ENCODE measurements around the gene GLS.
A peak's percentile ranks its signal among the peaks of the same experiment; 100 is the strongest.

The GLS gene

GRCh38 chr2:190980630-190981209 lies 100.1 kb downstream of the GLS start:
- peaks cover 2% of the 10 kb centered on the region for H3K9me3 Mint-ChIP-seq
- peaks cover 95% of the 10 kb centered on the region for H3K36me3 Mint-ChIP-seq (ENCODE audit: low read depth)
- peaks cover 34% of the 10 kb centered on the region for H3K4me1 Mint-ChIP-seq
- peak overlapping the region; percentile 93 to 98 (median 95) for H3K27ac Mint-ChIP-seq
- H3K27me3 Mint-ChIP-seq (ENCODE audit: low read depth) = peaks cover 4% of the 10 kb centered on the region
- no peak for TF ChIP-seq CTCF (IDR thresholded peaks at IDR 0.05; ENCODE audit: unreplicated experiment in 3 of 3)
- peak overlapping the region; percentile 16 to 67 (median 63) for H3K4me3 Mint-ChIP-seq

DNA sequence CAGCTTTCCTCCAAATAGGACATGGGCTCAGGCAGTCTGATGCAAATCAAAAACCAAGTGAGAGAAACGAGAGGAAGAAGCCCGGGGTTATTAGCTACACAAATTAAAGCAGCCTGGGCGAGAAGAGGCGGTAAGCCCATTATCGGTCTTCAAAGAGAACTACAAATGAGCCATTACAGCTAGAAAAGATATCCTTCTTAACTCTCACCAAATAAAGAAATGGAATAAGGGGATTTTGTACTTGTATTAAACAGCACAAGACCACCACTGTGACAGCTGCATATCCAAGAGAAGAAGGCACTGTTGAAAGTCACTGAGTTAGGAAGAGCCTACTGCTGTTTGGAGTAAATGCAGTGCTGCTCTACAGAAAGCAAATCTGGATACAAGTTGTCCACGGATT lies 100.7 kb downstream of the GLS start:
- Mint-ChIP-seq H3K27me3 (ENCODE audit: low read depth) (peaks cover 4% of the 10 kb centered on the region), H3K4me3 (peak overlapping the region in 1 of 3 experiments; percentile 26), H3K4me1 (peaks cover 34% of the 10 kb centered on the region), H3K9me3 (peaks cover 2% of the 10 kb centered on the region), H3K36me3 (ENCODE audit: low read depth) (peaks cover 97% of the 10 kb centered on the region), H3K27ac (peak overlapping the region; percentile 93 to 98 (median 95))
- TF ChIP-seq CTCF (IDR thresholded peaks at IDR 0.05; ENCODE audit: unreplicated experiment in 3 of 3) = no peak

DNA sequence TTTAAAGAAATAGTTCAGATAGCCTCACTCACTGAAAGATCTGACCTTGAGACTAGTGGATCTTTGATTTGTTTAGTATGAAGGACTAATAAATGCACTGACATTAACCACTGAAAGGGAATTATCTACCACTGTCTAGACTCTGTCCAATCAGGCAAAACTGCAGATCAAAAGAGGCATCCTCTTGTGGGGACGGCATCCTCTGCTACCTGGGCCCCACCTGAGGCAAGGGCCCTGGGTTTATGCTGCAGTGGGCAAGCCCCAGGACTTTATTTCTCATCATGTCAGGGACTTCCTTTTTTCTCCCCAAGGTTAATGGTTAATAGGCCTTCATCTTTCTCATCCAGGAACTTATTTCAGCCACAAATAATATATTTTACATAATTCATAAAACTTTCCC lies 101.1 kb downstream of the GLS start:
- Mint-ChIP-seq H3K27ac (peak overlapping the region in 2 of 3 experiments; percentile 93 to 98), H3K4me1 (peaks cover 34% of the 10 kb centered on the region), H3K9me3 (peaks cover 2% of the 10 kb centered on the region), H3K36me3 (ENCODE audit: low read depth) (peaks cover 96% of the 10 kb centered on the region), H3K27me3 (ENCODE audit: low read depth) (peaks cover 4% of the 10 kb centered on the region), H3K4me3 (no peak overlapping the region)
- TF ChIP-seq CTCF (IDR thresholded peaks at IDR 0.05; ENCODE audit: unreplicated experiment in 3 of 3) = no peak

- H3K4me1 Mint-ChIP-seq = peaks cover 34% of the 10 kb centered on the region
Measured at GRCh38 chr2:190982262-190983034, 101.8 kb downstream of the GLS start.

DNA sequence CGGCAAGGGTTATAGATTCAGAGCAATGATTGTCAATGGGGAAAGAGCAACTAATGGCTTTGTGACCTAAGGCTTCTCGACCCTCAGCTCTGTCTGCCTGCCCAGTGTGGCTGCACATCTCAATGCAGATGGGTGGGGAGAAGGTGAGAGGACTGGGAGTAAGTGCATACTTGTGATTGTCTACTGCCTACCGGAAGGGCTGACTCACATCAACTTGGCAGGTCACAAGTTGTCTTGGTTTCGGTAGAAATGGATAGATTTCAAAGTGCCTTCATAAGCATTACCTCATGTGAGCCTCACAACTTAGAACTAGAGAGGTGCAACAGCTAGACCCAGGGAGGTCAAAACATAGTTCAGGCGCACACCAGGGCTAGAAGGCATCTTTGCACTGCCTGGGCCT lies 104.0 kb downstream of the GLS start:
- Mint-ChIP-seq H3K27ac (no peak overlapping the region), H3K4me3 (no peak overlapping the region), H3K27me3 (ENCODE audit: low read depth) (peaks cover 4% of the 10 kb centered on the region), H3K4me1 (peaks cover 25% of the 10 kb centered on the region), H3K9me3 (peaks cover 2% of the 10 kb centered on the region), H3K36me3 (ENCODE audit: low read depth) (peaks cover 96% of the 10 kb centered on the region)
- no peak for TF ChIP-seq CTCF (IDR thresholded peaks at IDR 0.05; ENCODE audit: unreplicated experiment in 3 of 3)

More at GRCh38 chr2:190982262-190983034, 101.8 kb downstream of the GLS start:
- peaks cover 4% of the 10 kb centered on the region for H3K27me3 Mint-ChIP-seq (ENCODE audit: low read depth)
- TF ChIP-seq CTCF (IDR thresholded peaks at IDR 0.05; ENCODE audit: unreplicated experiment in 3 of 3) = no peak
- no peak overlapping the region for H3K4me3 Mint-ChIP-seq
- peaks cover 2% of the 10 kb centered on the region for H3K9me3 Mint-ChIP-seq
- H3K27ac Mint-ChIP-seq = peak overlapping the region in 1 of 3 experiments; percentile 98
- peaks cover 97% of the 10 kb centered on the region for H3K36me3 Mint-ChIP-seq (ENCODE audit: low read depth)
